AG10803 (cell line): Measurements from ENCODE around the gene TMEM236.
A peak's percentile ranks its signal among the peaks of the same experiment; 100 is the strongest.

Experiments
- DNase-seq: peaks from one replicate; pipeline ENCODE4 v3.0.0; 2010; ENCODE audit warnings: low read depth
- H3K4me3 ChIP-seq: 2 replicates; pipeline ENCODE4 v1.5.1; 2011; ENCODE audit warnings: mild to moderate bottlenecking, low read length, control low read depth
- CTCF ChIP-seq: conservative IDR thresholded peaks from 2 replicates; pipeline ENCODE4 v1.5.1; 2011; ENCODE audit warnings: mild to moderate bottlenecking, low read length, control low read depth, inconsistent platforms

Gene TMEM236

GRCh38 chr10:17758200-17758599, 6.2 kb downstream of the TMEM236 start:
- H3K4me3 ChIP-seq = no peak overlapping the region
- no peak for TF ChIP-seq CTCF
- no peak for DNase-seq

GRCh38 chr10:17758896-17759295, 6.9 kb downstream of the TMEM236 start:
- no peak for TF ChIP-seq CTCF
- H3K4me3 ChIP-seq = no peak overlapping the region
- DNase-seq = no peak

GRCh38 chr10:17764142-17764541, 12.1 kb downstream of the TMEM236 start:
- no peak for TF ChIP-seq CTCF

GRCh38 chr10:17765602-17766001, 13.6 kb downstream of the TMEM236 start:
- no peak for DNase-seq
- TF ChIP-seq CTCF = no peak
- no peak overlapping the region for H3K4me3 ChIP-seq

More at GRCh38 chr10:17764142-17764541, 12.1 kb downstream of the TMEM236 start:
- no peak for DNase-seq
- no peak overlapping the region for H3K4me3 ChIP-seq

GRCh38 chr10:17766731-17767130, 14.7 kb downstream of the TMEM236 start:
- DNase-seq = no peak
- H3K4me3 ChIP-seq = no peak overlapping the region
- no peak for TF ChIP-seq CTCF

GRCh38 chr10:17768496-17768895, 16.5 kb downstream of the TMEM236 start:
- no peak for TF ChIP-seq CTCF
- DNase-seq = no peak
- no peak overlapping the region for H3K4me3 ChIP-seq

GRCh38 chr10:17768957-17769356, 17.0 kb downstream of the TMEM236 start:
- TF ChIP-seq CTCF = no peak
- DNase-seq = peak; percentile 73

More at GRCh38 chr10:17768957-17769356, 17.0 kb downstream of the TMEM236 start:
- H3K4me3 ChIP-seq = no peak overlapping the region
